Stimulated activated CD8-positive, alpha-beta memory T cell treated with anti-CD3 and anti-CD28 coated beads, Interleukin-4, amount 100 ng/mL, for 24 hours (primary cell): ENCODE data around the gene MYMK.

Experiments
- DNase-seq: peaks from one replicate; pipeline ENCODE4 v3.0.0-alpha.2; 2020; ENCODE audit warnings: low read depth

MYMK gene

DNA sequence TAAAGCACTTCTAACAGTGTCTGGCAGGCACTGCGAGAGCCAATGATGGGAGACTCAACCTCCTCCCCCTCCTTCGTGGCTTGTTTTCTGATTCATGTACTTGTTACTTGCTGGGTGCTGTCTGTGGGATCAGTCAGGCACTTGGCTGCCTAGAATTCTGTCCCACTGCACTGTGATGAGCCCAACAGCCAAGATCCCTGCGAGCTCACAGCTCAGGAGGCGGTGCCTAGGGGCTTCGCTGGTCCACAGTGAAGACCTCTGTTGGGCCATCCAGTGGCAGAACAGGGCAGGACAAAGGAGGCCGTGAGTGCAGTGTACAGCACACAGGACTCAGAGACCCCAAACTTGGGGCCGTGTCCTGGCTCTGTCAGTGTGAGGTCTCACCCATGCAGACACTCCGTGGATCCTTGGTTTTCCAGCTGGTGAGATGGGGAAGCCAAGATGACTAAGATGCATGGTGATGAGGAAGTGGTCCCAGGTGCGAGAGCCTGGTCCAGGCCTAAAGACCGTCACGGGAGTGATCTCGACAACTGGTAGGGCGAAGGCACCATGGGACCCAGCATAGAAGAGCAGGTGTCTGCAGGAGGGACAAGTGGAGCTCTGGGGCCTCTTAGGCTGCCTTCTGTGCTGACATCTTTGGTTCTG lies 19.5 kb downstream of the MYMK start:
- no peak for DNase-seq

DNA sequence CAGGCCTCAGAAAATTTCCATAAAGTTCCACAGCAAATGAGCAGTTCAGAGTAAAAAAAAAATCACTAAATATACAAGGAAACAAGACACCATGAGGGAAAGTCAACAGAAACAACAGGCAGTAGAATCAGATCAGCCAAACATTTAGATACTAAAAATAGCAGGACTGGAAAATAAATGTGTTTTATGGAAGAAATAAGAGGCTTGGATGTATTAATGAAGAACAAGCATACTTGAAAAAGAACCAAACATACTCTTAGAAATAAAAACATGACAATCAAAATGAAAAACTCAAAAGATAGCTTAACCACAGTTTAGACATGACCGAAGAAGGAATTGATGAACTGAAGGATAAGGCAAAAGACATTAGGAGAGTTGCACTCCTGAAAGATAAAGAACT lies 22.6 kb downstream of the MYMK start:
- DNase-seq: no peak

DNA sequence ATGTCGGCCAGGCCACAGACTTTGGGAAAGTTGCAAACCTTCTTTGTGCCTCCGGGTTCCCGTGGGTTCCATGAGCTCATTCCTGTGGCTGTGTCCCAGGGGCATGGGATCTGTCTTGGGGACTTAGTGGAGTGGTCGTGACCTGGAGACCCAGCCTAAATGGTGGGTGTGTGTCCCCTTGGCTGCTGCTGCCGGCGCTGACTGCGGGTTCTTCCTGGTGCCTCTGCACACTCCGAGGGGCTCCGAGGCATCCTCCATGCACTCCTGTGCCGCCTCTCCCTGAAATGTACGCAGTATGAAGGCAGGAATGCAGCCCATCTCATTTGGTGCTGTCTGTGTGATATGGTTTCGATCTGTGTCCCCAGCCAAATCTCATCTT lies 24.9 kb downstream of the MYMK start:
- DNase-seq: no peak

DNA sequence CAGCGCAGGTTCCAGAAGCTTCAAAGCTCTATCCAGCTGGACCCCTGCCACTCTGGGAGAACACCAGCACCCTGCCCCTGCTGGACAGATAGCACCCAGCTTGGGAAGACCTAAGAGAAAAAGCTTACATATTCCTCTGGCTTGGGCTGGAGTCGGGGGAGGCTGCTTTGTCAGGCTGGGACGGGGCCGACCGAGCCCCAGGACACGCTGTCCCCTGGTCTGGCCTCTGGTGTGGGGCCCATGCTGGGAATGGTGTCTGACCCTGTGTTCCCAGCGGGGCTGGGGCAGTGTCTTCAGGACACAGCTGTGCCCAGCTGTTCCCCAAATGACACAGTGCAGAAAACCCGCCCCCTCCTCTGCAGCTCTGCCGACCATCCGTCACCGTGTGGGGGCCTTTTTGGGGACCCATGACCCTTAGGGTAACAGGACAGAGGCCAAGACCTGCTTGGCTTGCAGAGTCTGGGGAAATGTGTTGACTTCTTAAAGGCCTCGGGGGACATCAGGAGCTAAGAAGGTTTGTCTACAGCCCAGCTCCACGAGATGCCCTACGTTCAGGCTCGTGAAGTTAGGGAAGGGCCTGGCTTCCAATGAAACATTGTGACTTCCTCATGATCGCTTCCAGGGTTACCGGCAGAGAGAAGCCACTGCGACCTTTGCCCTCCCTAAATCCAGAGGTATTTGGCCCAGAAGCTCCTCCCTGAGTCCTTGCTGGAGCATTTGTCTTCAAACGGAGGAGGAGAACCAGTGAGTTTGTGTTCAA lies 25.4 kb downstream of the MYMK start:
- no peak for DNase-seq

DNA sequence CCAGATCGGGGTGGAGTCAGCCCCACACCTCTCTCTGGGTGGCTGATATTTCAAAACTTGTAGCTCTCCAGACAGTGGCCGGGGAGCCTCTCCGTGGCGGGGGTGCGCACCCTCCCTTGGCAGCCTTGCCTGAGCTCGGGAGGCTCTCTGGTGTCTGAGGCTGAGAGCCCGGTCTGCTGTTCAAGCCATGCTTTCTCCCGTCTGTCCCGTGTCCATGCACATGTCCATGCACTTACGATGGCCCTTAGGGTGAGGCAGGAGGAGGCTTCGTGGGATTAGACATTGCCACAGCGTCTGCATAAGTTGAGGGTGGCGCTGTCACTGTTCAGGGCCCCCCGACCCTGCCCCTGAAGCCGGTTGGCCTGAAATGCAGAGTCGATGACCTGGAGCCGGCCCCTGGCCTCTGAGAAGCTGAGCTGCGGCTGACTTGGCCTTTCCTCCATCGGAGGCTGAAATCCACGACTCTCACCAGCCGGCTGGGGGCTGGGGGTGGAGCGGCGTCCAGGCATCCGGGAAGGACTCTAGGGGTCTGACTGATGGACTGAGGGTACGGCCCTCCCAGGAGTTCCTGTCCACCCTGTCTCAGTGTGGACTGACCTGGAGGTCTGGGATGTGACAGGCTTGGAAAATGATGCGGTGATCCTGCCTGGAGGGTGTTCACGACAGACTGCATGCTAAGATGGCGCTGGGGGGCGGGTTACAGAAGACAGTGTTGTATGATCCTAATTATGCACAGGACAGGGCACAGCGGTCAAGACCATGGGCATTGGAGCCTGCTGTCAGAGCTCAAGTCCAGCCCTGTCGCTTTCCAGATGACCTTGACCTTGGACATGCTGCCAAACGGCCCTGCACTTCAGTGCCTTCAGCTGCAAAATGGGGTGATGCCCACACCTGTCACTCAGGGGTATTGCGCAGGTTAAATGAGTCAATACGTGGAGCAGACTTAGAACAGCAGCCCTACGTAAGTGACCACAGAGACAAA lies 27.6 kb downstream of the MYMK start:
- DNase-seq: no peak

DNA sequence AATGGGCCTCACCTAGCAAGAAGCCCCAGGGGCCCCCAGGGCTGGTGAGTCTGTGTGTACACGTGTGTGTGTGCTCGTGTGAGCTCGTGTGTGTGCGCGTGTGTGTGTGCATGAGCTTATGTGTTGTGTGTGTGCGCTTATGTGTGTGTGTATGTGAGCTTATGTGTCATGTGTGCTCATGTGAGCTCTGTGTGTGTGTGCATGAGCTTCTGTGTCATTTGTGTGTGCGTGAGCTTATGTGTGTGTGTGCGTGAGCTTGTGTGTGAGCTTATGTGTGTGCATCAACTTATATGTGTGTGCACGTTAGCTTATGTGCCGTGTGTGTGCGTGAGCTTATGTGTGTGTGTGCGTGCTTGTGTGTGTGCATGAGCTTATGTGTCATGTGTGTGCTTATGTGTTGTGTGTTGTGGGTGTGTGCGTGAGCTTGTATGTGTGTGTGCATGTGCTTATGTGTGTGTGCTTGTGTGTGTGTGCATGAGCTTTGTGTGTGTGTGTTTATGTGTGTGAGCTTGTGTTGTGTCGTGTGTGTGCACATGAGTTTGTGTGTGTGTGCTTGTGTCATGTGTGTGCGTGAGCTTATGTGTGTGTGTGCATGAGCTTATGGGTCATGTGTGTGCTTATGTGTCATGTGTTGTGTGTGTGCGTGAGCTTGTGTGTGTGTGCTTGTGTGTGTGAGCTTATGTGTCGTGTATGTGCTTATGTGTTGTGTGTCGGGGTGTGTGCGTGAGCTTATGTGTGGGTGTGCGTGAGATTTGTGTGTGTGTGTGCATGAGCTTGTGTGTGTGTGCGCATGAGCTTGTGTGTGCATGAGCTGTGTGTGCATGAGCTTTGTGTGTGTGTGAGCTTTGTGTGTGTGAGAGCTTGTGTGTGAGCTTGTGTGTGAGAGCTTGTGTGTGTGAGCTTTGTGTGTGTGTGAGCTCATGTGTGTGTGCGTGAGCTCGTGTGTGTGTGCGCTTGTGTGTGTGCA lies 29.1 kb downstream of the MYMK start:
- DNase-seq: no peak

DNA sequence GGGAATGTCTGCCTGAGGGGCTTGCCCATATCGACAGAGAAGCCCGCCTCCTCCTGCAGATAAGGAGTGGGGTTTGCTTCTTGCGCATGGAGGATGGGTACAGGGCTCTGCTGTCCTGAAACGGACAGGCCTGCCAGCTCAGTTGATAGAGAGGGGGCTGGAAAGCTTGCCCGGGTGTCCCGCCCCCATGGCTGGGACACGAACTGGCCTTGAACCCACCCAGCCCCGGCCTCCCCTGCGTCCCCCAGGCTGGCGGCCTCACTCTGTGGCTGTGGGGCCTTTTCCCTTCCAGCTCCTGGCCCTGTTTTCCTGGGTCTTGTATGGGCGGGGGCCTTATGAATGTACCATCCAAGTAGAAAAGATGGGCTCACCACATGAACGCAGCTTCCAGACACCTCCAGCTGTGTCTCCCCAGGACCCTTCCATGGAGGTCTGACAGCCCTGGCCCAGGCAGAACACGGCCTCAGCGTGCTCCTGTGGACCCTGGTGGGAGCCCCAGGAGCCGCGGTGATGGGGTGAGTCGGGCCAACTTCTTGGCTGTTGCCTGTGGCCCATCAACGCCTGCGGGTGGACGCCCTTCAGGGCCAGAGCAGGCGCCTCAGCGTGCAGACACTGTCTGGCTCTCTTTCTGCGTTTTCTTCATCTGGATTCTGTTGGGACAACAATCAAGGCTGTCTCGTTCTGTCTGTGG lies 30.0 kb downstream of the MYMK start:
- no peak for DNase-seq

DNA sequence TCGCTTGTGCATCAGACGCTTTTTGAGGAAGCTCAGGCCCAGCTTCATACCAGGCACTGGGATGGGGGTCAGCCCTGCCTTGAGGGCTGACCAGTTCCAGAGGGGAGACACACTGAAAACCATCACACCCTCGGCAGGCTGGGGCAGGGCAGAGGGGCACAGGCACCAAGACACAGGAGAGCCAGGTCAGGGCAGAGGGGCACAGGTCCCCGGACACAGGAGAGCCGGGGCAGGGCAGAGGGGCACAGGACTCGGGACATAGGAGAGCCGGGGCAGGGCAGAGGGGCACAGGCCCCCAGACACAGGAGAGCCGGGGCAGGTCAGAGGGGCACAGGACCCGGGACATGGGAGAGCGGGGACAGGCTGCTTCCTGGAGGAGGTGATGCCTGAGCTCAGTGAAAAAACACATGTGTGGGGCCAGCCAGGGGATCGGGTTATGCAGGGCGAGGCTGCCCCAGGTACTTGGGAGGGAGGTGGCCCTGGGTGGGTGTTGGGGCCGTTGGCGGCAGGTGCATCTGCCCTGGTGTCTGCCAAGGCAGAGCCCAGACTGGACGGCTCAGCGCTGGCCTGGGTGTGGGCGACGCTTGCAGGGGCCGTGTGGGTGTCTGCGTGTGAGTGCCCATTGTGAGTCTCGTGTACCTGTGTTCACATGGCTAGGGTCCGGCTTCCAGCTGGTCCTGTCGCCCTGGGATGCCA lies 30.8 kb downstream of the MYMK start:
- DNase-seq: no peak

DNA sequence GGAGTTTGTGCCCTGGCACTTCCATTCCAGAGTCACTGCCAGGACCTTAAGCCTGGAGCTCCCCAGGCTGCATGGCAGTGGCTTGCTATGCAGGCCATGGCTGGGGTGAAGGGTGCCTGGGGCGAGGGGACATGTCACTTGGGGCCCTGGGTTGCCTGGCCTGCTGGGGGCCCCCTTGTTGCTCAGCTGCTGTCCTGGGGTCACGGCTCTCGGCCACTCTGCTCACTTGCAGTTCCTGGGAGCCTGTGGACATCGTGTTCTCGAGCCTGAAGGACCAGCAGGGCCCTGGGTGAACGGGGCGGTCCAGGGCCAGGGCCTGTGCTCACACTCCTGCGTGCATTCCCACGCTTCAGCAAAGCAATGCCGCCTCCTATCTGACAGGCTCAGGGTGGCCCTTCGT lies 31.3 kb downstream of the MYMK start:
- no peak for DNase-seq

DNA sequence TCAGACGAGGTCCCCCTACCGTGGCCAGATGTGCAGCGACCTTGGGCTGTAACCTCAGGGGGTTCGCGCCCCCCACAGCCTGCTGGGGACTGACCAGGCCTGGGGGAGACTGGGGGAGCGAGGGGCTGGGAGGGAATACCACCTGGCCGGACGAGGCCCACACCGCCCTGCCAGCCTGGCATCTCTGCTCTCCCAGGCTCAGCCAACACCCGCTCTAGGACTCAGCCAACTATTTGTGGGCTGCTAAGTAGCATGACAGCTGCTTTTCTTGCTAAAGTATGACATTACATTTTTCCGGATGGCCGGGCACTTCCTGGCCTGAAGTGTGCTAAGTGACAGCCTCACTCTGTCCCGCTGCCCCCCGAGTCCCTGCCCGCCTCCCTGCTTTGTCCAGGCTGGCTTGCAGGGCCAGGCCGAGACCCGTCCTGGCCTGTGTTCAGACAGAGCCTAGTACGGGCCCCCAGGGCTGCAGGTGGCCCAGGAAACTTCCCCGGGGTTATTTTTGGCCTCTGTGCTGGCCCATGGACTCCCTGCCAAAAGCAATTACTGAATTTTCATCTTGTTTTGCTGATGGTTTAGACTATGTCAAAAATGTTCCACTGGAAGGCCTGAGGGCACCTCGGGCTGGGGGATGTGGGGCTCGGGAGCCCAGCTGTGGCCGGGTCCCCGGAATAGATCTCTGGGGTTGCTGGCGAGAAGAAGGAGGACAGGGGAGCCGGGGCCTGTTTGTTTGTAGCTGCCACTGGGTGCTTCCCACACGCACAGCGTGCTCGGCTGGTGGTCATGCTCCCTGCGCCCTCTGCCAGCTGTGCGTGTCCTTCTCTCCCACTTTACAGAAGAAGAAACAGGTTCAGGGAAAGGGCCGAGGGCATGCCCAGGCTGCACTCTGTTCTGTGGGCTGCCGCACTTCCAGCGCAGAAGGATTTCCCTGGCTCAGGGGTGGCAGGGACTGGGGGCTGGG lies 32.4 kb downstream of the MYMK start:
- no peak for DNase-seq

DNA sequence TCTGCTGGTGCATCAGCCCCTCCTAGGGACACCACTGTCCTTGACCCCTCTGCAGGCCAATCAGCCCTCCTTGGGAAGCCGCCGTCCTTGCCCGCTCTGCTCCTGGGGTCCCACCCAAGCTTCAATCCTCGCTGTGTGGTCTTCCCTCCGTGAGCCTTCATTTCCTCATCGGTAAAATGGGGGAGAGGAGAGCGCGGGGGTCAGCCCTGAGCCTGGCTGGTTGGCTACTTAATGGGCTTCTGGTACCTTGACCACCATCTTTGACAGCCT lies 33.2 kb downstream of the MYMK start:
- DNase-seq: no peak

DNA sequence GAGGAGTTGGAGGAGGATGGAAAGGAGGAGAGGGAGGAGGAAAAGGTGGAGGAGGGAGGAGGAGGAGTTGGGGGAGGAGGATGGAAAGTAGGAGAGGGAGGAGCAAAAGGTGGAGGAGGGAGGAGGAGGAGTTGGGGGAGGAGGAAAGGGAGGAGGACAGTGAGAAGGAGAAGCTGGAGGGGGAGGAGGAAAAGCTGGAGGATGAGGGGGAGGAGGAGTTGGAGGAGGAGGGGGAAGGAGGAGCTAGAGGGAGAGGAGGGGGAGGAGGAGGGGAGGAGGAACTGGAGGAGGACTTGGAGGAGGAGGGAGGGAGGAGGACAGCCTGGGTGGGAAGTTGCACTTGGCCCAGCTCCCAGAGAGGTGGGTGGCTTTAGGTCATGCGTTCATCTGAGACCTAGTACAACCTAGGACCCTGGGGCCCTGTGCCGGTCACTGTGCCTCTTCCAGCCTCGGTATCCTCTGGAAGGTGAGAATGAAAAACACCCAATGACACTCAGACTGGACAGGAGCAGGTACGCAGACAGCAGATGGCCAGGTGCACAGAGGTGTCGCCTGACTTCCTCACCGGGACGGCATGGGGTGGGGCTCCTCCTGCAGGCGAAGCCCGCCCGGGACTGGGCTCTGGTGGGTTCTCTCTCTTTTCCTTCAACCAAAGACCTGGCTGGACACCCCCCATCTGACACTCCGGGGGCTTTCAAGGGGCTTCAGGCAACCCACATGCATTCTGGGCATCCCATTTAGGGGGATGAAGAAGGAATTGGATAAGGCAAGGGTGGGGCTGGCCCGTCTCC lies 33.7 kb downstream of the MYMK start:
- no peak for DNase-seq

DNA sequence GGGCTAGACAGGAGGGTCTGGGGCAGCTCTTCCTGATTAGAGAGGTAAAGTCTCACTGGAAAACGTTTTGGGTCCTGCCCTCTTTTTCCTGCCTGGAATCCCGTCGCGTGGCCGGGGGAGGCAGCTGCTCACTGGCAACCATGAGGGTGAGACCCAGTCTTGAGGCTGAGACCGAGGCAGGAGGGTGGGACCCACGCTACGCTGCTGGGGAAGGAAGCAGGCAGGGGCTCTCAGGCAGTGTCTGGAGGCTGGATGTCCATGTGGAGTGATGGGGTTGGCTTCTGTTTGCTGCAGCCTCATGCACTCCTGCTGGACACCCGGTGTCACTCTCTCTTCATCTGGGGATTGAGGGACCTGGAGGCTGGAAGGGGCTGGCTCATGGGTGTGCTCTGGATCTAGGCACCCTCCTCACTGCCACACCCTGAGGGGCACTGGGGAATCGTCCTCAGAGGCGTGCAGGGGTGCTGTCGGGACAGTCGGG lies 34.5 kb downstream of the MYMK start:
- no peak for DNase-seq

DNA sequence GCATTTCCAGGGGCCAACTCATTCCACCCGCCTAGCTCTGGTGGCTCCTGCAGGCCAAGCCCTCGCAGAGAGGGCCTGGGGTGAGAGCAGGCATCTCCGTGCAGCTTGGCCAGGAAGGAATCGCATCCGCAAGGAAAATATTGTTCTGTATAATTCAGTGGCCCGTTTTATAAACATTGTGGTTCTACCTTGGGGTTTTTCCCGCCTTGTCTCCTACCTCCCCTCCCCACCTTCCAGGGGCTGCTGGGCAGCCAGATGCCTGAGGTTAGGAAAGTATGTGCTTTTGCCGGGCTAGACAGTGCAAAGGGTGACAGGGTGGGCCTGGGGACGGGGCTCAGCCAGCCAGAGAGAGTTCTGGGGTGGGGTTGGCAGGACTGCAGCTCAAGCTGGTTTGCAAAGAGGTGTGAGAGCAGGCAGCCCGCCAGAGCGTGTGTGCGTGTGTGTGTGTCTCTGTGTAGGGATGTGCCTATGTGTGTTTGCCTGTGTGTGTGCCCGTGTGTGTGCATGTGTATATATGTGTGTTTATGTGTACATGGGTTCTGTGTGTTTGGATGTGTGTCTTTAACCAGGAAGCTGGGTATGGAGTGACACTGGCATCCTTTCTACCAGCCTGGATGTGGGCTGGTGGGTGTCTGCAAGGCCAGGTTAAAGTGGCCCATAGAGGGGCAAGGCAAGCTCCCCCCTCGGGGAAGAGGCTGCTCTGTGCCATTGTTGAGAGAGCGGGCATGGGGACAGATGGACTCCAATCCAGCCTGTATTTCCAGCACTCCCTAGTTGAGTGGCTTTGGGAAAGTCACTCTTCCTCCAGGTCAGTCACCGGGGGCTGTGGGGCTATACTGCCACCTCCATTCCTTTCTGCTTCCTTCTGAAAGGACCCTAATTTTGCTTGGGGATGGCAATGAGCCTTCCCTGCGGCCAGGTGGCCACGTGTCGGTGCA lies 35.2 kb downstream of the MYMK start:
- no peak for DNase-seq

DNA sequence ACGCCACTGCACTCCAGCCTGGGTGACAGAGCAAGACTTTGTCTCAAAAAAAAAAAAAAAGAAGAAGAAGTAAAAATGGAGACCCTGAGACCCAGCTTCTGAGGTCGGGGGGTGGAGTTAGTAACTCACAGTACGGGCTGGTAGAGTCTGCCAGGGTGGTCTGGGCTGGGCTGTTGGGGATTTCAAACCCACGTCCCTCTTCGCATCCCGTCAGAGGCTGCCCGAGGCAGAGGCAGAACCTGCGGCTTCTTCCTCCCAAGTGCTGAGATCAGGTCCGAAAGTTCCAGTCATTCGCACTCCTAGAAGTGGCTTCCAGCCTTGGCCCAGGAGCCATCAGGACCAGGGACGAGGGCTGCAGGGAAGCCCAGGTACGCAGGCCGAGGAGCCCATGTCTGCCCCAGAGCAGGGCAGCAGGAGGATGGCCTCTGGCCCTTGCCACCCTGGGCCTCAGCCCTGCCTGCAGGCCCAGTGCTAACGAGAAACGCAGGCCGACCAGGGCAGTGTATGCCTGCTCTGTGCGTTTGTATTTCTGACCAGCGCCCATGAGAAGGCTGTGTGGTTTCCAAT lies 36.0 kb downstream of the MYMK start:
- no peak for DNase-seq

DNA sequence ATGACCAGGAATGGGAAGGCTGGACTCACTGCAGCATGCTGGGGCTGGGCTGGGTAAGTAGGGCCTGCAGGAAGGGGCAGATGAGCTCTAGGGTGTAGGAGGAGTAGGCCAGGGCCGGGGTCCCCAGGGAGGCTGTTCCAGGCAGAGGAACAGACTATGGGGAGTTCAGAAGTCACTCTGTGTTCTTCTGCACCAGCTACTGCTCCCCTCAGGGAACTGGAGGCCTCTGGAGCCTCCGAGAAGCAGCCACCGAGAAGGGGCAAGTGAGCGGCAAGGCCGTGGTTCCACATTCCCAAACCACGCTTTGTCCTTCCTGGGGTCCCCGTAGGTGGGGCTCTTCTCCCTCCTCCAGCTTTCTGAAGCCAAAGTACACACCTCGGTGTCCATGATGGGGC lies 37.4 kb downstream of the MYMK start:
- no peak for DNase-seq
